PC-9 (cell line): ENCODE results near the gene MET.

Source experiments
- EZH2 ChIP-seq: fragments of 200-600 bp; sonication (generic); IDR thresholded peaks from 2 replicates; pipeline ENCODE4 v1.8.0; 2017; ENCODE audit warnings: antibody characterized with exemption, low read depth
- TF ChIP-seq, protein P1 (sequence below): fragments of 200-600 bp; sonication (generic); conservative IDR thresholded peaks from 2 replicates; pipeline ENCODE4 v1.6.1; 2017; ENCODE audit warnings: mixed run types, antibody characterized with exemption, mild to moderate bottlenecking, moderate library complexity

DNA sequence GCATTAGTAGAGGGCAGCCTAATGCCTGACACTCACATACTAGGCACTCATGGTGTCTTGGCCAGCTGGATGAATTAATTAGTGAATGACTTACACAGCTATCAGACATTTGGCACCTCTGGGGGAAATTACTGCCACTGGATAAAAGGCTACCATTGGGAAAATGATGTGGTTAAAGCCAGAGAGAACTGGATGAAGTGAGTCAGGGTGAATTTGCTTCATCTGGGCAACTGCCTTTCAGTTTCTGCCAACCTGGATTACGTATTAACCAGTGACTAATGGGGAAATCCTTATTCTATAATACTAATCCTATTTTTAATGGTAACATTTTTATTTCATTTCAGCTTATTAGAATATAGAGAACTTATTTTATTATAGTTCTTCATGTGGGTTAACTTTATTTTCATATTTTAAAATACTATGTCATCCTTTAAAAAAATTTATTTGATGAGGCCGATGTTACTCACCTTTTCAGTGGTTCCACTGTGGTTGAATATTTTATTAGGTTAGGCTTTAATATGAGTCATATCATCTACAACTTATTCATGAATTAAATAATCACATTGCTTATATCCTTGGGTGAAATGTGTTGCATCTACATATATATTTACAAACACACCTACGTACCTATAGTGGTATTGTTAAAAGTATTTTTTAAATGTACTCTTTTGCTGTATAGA is 104.8 kb downstream of the MET start:
- no peak for TF ChIP-seq EZH2
- TF ChIP-seq, protein P1, sequence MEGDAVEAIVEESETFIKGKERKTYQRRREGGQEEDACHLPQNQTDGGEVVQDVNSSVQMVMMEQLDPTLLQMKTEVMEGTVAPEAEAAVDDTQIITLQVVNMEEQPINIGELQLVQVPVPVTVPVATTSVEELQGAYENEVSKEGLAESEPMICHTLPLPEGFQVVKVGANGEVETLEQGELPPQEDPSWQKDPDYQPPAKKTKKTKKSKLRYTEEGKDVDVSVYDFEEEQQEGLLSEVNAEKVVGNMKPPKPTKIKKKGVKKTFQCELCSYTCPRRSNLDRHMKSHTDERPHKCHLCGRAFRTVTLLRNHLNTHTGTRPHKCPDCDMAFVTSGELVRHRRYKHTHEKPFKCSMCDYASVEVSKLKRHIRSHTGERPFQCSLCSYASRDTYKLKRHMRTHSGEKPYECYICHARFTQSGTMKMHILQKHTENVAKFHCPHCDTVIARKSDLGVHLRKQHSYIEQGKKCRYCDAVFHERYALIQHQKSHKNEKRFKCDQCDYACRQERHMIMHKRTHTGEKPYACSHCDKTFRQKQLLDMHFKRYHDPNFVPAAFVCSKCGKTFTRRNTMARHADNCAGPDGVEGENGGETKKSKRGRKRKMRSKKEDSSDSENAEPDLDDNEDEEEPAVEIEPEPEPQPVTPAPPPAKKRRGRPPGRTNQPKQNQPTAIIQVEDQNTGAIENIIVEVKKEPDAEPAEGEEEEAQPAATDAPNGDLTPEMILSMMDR = no peak
